Ovary (tissue), 9 donors: ENCODE data around the gene NLGN1. TPM values are rescaled to one million over a fixed set of nuclear protein-coding genes. Genes with fewer than 3 reads are reported as not detected.

Experiments used
- DNase-seq, 5 donors: peaks; one replicate each; pipeline ENCODE4 v3.0.0-alpha.2; 2019 to 2020
- H3K27ac ChIP-seq, 2 donors: fragments of 200-600 bp; one replicate each; pipeline versions ENCODE4 v1.5.1 to v1.8.0; 2019 to 2022
- H3K27me3 ChIP-seq: fragments of 200-600 bp; one replicate; pipeline ENCODE4 v1.8.0; 2022
- H3K36me3 ChIP-seq: fragments of 200-600 bp; sonication (generic); one replicate; pipeline ENCODE4 v1.5.1; 2019
- H3K4me1 ChIP-seq: one replicate; pipeline ENCODE4 v1.8.1; 2013; ENCODE audit warnings: mild to moderate bottlenecking, moderate library complexity; ENCODE audit not compliant: insufficient read depth
- H3K4me3 ChIP-seq: fragments of 200-600 bp; sonication (generic); one replicate; pipeline ENCODE4 v1.5.1; 2017
- H3K9me3 ChIP-seq, 2 donors: fragments of 200-600 bp in 1 of 2; sonication (generic) in 1 of 2; one replicate each; pipeline versions ENCODE4 v1.5.1 to v1.8.1; 2013 to 2019; ENCODE audit warnings: mild to moderate bottlenecking in 1 of 2, moderate library complexity in 1 of 2
- CTCF ChIP-seq, 3 donors: fragments of 450-650 bp in 2 of 3; fragments of 200-600 bp in 1 of 3; IDR thresholded peaks; one replicate each; pipeline versions ENCODE4 v1.5.1 to v1.8.0; 2016 to 2022; ENCODE audit warnings: antibody characterized with exemption in 3 of 3, mild to moderate bottlenecking in 1 of 3
- EP300 ChIP-seq: sonication (generic); formaldehyde crosslinking; IDR thresholded peaks from one replicate; pipeline ENCODE4 v1.6.1; 2017; ENCODE audit warnings: antibody characterized with exemption
- POLR2A ChIP-seq: fragments of 450-650 bp; IDR thresholded peaks from one replicate; pipeline ENCODE4 v1.6.1; 2017; ENCODE audit warnings: antibody characterized with exemption, mild to moderate bottlenecking, moderate library complexity
- WGBS, 3 donors: extraction: QIAGEN DNeasy Blood & Tissue Kit in 1 of 3; methylation state at CpG; one replicate each; pipeline versions ENCODE4 v1.1.5 to v1.1.7; 2013 to 2017; 5-methylcytosine and 5-hydroxymethylcytosine counted together
- intact Hi-C, 4 donors: fragments of 100-400 bp; cut with DNase I; formaldehyde crosslinking; loops; one replicate each; pipeline versions ENCODE4 v1.11.0 to v1.15.1; 2022 to 2023
- polyA plus RNA-seq, 2 donors: library from polyadenylated mRNA; stranded (reverse); fragments of 200-250 nt in 1 of 2; fragments of 350-450 nt in 1 of 2; fragmentation: Illumina TruSeq in 1 of 2; extraction: RNeasy Lipid Tissue Mini Kit (QIAGEN cat#74804) in 1 of 2; gene quantifications; one replicate each; pipeline ENCODE4 v1.2.3, GENCODE V29; 2013 to 2014
- total RNA-seq, 7 donors: library from RNA; depleted of rRNA in 2 of 7; stranded (reverse); fragments of >200 nt in 2 of 7; fragmentation: NEBNext Ultra II Directional in 3 of 7; extraction: Animal tissue kit (Norgen Biotek cat#: 25700) in 3 of 7; gene quantifications; one replicate each; pipeline versions ENCODE4 v1.1.0 to v1.2.4, GENCODE V29; 2016 to 2023
- donor health status: DM: no; HTN: no; CAD: no; lungs with moderate emphysema.
- donor health status: DM: no; HTN: no; CAD: no.
- donor health status: Bipolar disorder and iron deficiency.
- donor health status: DM: yes; HTN: yes; CAD: no.
- donor health status: DM: no; HTN: no; CAD: no.
- donor health status: DM: yes; HTN: yes; CAD: no.

NLGN1 gene
- total and polyA plus RNA-seq, 9 donors = 1.2 to 7.7 (median 4.6) TPM

- Histone ChIP-seq H3K27me3 (no peaks in the 10 kb centered on the region), H3K36me3 (no peaks in the 10 kb centered on the region), H3K27ac (no peak overlapping the region), H3K4me3 (no peak overlapping the region), H3K4me1 (no peaks in the 10 kb centered on the region), H3K9me3 (no peaks in the 10 kb centered on the region)
- 80 to 94% (median 82%) methylated on average over 2 of the region's 2 CpGs for WGBS, 3 donors
- TF ChIP-seq EP300 (no peak), CTCF (IDR thresholded peaks at IDR 0.05) (no peak), POLR2A (no peak)
- intact Hi-C loops = no loop called here
- DNase-seq = no peak
Observed at GRCh38 chr3:173652093-173652492, 254.5 kb downstream of the NLGN1 start.

GRCh38 chr3:173653781-173654180 lies 256.2 kb downstream of the NLGN1 start:
- no peak for DNase-seq
- no peak overlapping the region for H3K27ac ChIP-seq
- TF ChIP-seq CTCF (IDR thresholded peaks at IDR 0.05) (no peak), POLR2A (no peak), EP300 (no peak)
- no peaks in the 10 kb centered on the region for H3K9me3 ChIP-seq
- H3K4me1 ChIP-seq = no peaks in the 10 kb centered on the region
- intact Hi-C loops = no loop called here
- H3K36me3 ChIP-seq = no peaks in the 10 kb centered on the region
- WGBS, 3 donors = 92 to 100% (median 95%) methylated on average over 1 of the region's 1 CpG
- H3K4me3 ChIP-seq = no peak overlapping the region
- H3K27me3 ChIP-seq = no peaks in the 10 kb centered on the region

GRCh38 chr3:173659972-173660371 lies 262.4 kb downstream of the NLGN1 start:
- WGBS, 3 donors = 56 to 61% (median 56%) methylated on average over 2 of the region's 2 CpGs
- DNase-seq = no peak

GRCh38 chr3:173660645-173661299 lies 263.2 kb downstream of the NLGN1 start:
- TF ChIP-seq CTCF (IDR thresholded peaks at IDR 0.05) = no peak
- no peak for TF ChIP-seq EP300
- H3K27ac ChIP-seq = no peak overlapping the region
- no peaks in the 10 kb centered on the region for H3K4me1 ChIP-seq
- no peaks in the 10 kb centered on the region for H3K9me3 ChIP-seq
- no peaks in the 10 kb centered on the region for H3K36me3 ChIP-seq
- no peak for DNase-seq
- H3K27me3 ChIP-seq = no peaks in the 10 kb centered on the region
- intact Hi-C loops = no loop called here
- WGBS, 3 donors = 73 to 77% (median 74%) methylated on average over 3 of the region's 3 CpGs
- H3K4me3 ChIP-seq = no peak overlapping the region

More at GRCh38 chr3:173659972-173660371, 262.4 kb downstream of the NLGN1 start:
- no peak overlapping the region for H3K4me3 ChIP-seq
- TF ChIP-seq POLR2A = no peak
- TF ChIP-seq EP300 = no peak
- TF ChIP-seq CTCF (IDR thresholded peaks at IDR 0.05) = no peak
- H3K9me3 ChIP-seq = no peaks in the 10 kb centered on the region
- H3K36me3 ChIP-seq = no peaks in the 10 kb centered on the region
- no peak overlapping the region for H3K27ac ChIP-seq
- no peaks in the 10 kb centered on the region for H3K27me3 ChIP-seq
- no peaks in the 10 kb centered on the region for H3K4me1 ChIP-seq
- intact Hi-C loops = no loop called here
